Activated CD4-positive, alpha-beta memory T cell treated with anti-CD3 and anti-CD28 coated beads, Interleukin-2, amount 10 ng/mL, durations not matched to agents 7 days and 5 days (primary cell): ENCODE data around the gene CSTF1. TPM values are rescaled to one million over a fixed set of nuclear protein-coding genes. Genes with fewer than 3 reads are reported as not detected.

Experiments used
- CTCF ChIA-PET: fragments of 350-600 bp; sonication (Branson Sonifier 250); formaldehyde crosslinking; loops from one replicate; lab custom pipeline; 2021; ENCODE audit warnings: antibody characterized with exemption, inconsistent platforms; lab: Charles Lee
- POLR2A ChIA-PET: fragments of 350-600 bp; sonication (Branson Sonifier 250); formaldehyde crosslinking; loops from one replicate; lab custom pipeline; 2021; ENCODE audit warnings: antibody characterized with exemption; lab: Charles Lee
- DNase-seq: peaks from one replicate; pipeline ENCODE4 v3.0.0-alpha.2; 2020
- H3K27ac Mint-ChIP-seq: one replicate; pipeline ENCODE4 v1.8.0; 2021; ENCODE audit warnings: mild to moderate bottlenecking, mixed read lengths
- H3K27me3 Mint-ChIP-seq: one replicate; pipeline ENCODE4 v1.8.0; 2021; ENCODE audit warnings: mixed read lengths
- H3K36me3 Mint-ChIP-seq: one replicate; pipeline ENCODE4 v1.8.0; 2021; ENCODE audit warnings: low read depth, mixed read lengths
- H3K4me1 Mint-ChIP-seq: one replicate; pipeline ENCODE4 v1.8.0; 2021; ENCODE audit warnings: mixed read lengths
- H3K4me3 Mint-ChIP-seq: one replicate; pipeline ENCODE4 v1.8.0; 2021; ENCODE audit warnings: mild to moderate bottlenecking, mixed read lengths
- H3K9me3 Mint-ChIP-seq: one replicate; pipeline ENCODE4 v1.8.0; 2021; ENCODE audit warnings: mixed read lengths
- total RNA-seq, 2 experiments: library from RNA; stranded (reverse); gene quantifications; one replicate each; pipeline ENCODE4 v1.2.3, GENCODE V29; 2021

CSTF1 gene
- total RNA-seq, 2 experiments from 2014 or later, result 61.5 to 64.9 TPM

DNA sequence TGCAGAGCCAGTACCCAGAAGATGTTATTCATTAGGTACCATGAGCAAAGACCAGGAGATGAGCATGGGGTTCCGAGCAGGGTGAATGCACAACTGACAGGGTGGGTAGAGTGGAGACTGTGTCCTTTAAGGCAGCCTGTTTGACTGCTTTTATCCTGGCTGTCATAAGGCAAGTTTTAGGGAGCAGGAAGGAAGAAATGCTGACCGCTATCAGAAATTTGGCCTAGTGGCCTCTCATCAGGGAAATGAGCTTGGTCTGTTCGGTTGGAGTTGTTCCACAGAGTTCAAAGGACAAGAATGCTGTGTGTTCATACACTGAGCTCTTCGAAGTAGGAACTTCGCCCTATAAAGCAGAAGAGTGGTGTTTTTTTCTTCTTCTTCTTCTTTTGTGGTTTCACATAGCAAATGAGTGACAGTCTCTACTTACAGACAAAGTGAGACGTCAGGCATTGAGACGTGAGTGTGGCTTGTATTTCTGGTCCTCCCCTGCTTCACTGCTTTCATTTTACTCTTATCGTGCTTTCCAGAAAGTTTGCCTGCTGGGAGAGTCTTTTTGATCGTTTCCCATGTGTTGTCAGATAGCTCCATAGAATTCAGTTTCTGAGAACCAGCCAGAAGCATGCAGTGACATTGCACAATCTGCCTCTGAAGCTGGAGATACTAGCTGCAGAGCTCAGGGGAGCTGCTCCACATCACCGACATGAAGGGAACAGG lies 19.5 kb downstream of the CSTF1 start, which contains the start of gene CASS4:
Gene CASS4 (plus strand): TSS at position 502 of the 714 bp plus-strand sequence. CDS start 199 bp downstream, at position 701.
- ChIA-PET POLR2A (interaction anchor here (0.9 to 3.6 kb wide), 18 partner anchors 10 to 72 kb away, joined by 3 to 58 read pairs (median 6); partner anchors contain the start of genes AURKA, CSTF1 and RTF2), CTCF (interaction anchor here (0.6 to 2.1 kb wide), 7 partner anchors 9 to 57 kb away, joined by 4 to 8 read pairs (median 5); partner anchors contain the start of gene RTF2)
- Mint-ChIP-seq H3K4me3 (peak within 1 kb of the TSS; percentile 79), H3K27me3 (no peaks in the 10 kb centered on the region), H3K27ac (peak within 1 kb of the TSS; percentile 90), H3K4me1 (peaks cover 60% of the 10 kb centered on the region), H3K36me3 (peaks cover 57% of the 10 kb centered on the region), H3K9me3 (no peaks in the 10 kb centered on the region)
- DNase-seq, result peak; percentile 54

GRCh38 chr20:56412473-56412790 lies 20.0 kb downstream of the CSTF1 start:
- Mint-ChIP-seq H3K27ac (peak overlapping the region; percentile 90), H3K4me3 (peak overlapping the region; percentile 79), H3K27me3 (no peaks in the 10 kb centered on the region), H3K36me3 (peaks cover 57% of the 10 kb centered on the region), H3K4me1 (peaks cover 65% of the 10 kb centered on the region), H3K9me3 (no peaks in the 10 kb centered on the region)
- DNase-seq, result no peak
- CTCF ChIA-PET, result interaction anchor here (1.2 to 2.1 kb wide), 7 partner anchors 9 to 55 kb away, joined by 4 to 8 read pairs (median 5); no protein-coding TSS in a partner anchor
- POLR2A ChIA-PET, result interaction anchor here (0.9 to 3.6 kb wide), 20 partner anchors 10 to 72 kb away, joined by 3 to 58 read pairs (median 5); partner anchors contain the start of genes AURKA, CSTF1 and RTF2

DNA sequence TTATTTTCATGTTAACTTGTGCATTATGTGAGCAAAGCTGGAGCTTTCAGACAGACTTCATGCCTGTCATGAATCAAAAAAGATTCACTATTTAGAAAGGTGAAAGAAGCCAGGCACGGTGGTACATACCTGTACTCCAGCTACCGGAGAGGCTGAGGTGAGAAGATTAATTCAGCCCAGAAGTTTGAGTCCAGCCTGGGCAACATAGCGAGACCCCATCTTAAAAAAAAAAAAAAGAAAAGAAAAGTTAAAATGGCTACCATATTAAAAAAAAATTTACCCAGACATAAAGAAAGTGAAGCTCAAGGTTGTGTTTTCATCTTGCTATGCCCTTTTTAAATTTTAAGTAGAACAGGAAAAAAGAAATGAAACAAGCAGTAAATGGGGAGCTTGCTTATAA lies 20.5 kb downstream of the CSTF1 start:
- Mint-ChIP-seq H3K36me3 (peaks cover 58% of the 10 kb centered on the region), H3K27ac (peak overlapping the region; percentile 90), H3K27me3 (no peaks in the 10 kb centered on the region), H3K4me1 (peaks cover 70% of the 10 kb centered on the region), H3K4me3 (peak overlapping the region; percentile 79), H3K9me3 (no peaks in the 10 kb centered on the region)
- ChIA-PET CTCF (interaction anchor here (1.3 to 2.1 kb wide), 6 partner anchors 8 to 27 kb away, joined by 4 to 8 read pairs (median 6); no protein-coding TSS in a partner anchor), POLR2A (interaction anchor here (0.9 to 3.6 kb wide), 15 partner anchors 9 to 71 kb away, joined by 3 to 58 read pairs (median 6); partner anchors contain the start of genes AURKA, CSTF1 and RTF2)
- DNase-seq, result no peak

DNA sequence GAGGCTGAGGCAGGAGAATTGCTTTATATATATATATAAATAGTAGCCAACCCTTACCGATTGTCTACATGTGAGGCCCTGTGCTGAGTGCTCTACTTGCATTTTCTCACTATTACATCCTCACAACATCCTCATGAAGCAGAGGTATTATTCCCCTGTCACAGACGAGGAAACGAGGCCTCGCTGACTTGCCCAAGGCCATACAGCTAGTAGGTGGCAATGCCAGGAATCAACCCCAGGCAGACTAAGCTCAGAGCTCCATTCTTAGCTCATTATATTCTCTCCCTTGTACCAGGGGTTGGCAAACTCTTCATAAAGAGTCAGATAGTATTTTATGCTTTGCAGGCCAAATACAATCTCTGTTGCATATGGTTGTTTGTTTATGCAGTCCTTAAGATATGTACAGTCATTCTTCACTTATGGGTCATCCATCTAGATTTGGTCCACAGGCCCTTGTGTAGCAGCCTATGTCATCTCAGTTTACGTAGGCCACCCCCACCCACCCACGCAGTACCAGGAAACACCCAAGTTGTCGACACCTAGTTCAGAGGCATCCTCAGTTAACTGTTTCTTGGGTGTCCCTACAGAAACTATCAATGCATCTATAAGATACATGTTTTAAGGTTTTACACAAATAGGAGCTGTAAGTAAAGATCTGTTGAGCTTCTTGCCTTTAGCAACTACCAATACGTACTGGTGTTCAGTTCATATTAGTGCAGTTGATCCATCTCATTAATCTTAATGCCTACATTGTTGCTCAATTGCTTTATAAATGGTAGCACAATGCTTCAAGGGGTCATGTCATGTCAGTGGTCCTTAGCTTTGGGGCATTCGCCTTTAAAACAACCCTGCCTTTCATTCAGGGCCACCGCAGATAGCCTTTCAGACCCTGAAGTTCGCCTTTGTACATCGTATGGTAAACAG lies 22.7 kb downstream of the CSTF1 start:
- peaks cover 77% of the 10 kb centered on the region for H3K4me1 Mint-ChIP-seq
- DNase-seq, result peak; percentile 67
- H3K27ac Mint-ChIP-seq, result peak overlapping the region; percentile 84
- H3K4me3 Mint-ChIP-seq, result peak overlapping the region; percentile 79
- no peaks in the 10 kb centered on the region for H3K27me3 Mint-ChIP-seq
- ChIA-PET CTCF (interaction anchor here (0.9 to 1.3 kb wide), 4 partner anchors 17 to 40 kb away, joined by 3 to 5 read pairs (median 3); partner anchors contain the start of gene CSTF1), POLR2A (interaction anchor here (0.9 to 6.2 kb wide), 6 partner anchors 23 to 53 kb away, joined by 3 to 50 read pairs (median 4); partner anchors contain the start of genes AURKA, CSTF1 and RTF2)
- peaks cover 57% of the 10 kb centered on the region for H3K36me3 Mint-ChIP-seq
- no peaks in the 10 kb centered on the region for H3K9me3 Mint-ChIP-seq

DNA sequence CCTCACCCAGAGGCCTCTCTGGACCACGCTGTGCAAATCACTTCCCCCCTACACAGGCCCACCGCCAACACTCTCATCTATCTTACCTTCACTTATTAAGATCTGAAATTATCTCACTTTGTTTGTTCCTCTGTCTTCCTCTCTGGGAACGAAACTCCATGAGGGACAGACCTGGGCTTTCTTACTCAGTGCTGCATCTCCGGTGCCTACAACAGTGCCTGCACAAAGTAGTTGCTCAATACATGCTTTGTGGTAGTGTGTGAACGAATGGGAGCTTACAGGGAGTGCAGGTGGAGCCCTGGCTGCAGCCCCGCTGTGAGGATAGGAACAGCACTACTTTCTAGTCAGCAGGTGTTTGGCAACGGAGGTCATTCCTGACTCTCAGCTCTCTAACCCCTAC lies 25.0 kb downstream of the CSTF1 start:
- Mint-ChIP-seq H3K9me3 (no peaks in the 10 kb centered on the region), H3K4me1 (peaks cover 82% of the 10 kb centered on the region), H3K4me3 (peak overlapping the region; percentile 17), H3K27ac (peak overlapping the region; percentile 84), H3K27me3 (no peaks in the 10 kb centered on the region), H3K36me3 (peaks cover 57% of the 10 kb centered on the region)
- CTCF ChIA-PET, result no interaction called here
- POLR2A ChIA-PET, result interaction anchor here (2.0 to 6.2 kb wide), 5 partner anchors 10 to 46 kb away, joined by 8 to 50 read pairs (median 12); partner anchors contain the start of genes AURKA and CSTF1
- DNase-seq, result no peak

GRCh38 chr20:56417911-56418310 lies 25.5 kb downstream of the CSTF1 start:
- Mint-ChIP-seq H3K36me3 (peaks cover 53% of the 10 kb centered on the region), H3K27me3 (no peaks in the 10 kb centered on the region), H3K4me3 (peak overlapping the region; percentile 53), H3K27ac (peak overlapping the region; percentile 84), H3K4me1 (peaks cover 82% of the 10 kb centered on the region), H3K9me3 (no peaks in the 10 kb centered on the region)
- ChIA-PET CTCF (no interaction called here), POLR2A (interaction anchor here (1.3 to 6.2 kb wide), 7 partner anchors 9 to 51 kb away, joined by 6 to 50 read pairs (median 9); partner anchors contain the start of genes AURKA, CSTF1 and RTF2)
- DNase-seq, result no peak

DNA sequence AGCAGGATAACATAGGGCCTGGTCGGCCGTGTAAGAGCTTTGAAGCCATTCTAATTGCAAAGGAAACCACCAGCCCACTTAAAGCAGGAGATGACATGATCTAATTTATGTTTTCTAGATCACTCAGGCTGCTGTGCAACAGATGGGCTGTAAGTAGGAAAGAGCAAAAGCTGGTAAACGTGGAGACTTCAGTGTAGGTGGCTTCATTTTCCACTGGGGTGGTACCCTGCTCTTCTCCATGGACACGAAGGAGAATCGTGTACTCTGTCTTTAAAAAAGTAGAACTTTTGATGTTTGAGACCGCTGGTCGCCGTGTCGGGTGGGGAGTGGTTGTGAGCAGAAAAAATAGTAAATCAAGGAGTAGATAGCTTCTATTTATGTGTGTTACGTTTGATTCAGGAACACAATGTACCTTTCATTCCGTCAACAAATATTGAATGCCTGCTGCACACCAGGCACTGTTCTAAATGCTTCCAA lies 26.0 kb downstream of the CSTF1 start:
- ChIA-PET POLR2A (interaction anchor here (1.3 to 6.2 kb wide), 7 partner anchors 9 to 51 kb away, joined by 6 to 50 read pairs (median 9); partner anchors contain the start of genes AURKA, CSTF1 and RTF2), CTCF (no interaction called here)
- H3K36me3 Mint-ChIP-seq, result peaks cover 49% of the 10 kb centered on the region
- peak overlapping the region; percentile 53 for H3K4me3 Mint-ChIP-seq
- H3K27ac Mint-ChIP-seq, result peak overlapping the region; percentile 84
- H3K27me3 Mint-ChIP-seq, result no peaks in the 10 kb centered on the region
- DNase-seq, result no peak
- H3K9me3 Mint-ChIP-seq, result no peaks in the 10 kb centered on the region
- H3K4me1 Mint-ChIP-seq, result peaks cover 84% of the 10 kb centered on the region

DNA sequence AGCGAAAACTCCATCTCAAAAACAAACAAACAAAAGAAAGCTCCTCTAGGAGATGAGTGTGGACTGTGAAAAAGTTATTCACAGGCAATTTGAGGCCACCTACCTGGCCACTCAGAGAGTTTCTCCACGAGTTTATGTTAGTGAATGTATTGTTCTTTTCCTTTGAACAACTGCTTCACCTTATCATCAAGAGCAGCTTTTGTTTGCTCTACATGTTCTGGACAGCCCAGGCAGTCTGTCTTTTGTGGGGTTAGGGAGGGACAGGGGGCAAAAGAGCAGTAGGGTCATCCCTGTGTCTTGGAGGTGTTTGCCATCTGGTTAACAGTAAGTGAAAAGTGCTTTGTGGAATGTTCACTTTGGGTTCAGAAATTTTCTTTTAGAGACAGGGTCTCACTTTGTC lies 27.6 kb downstream of the CSTF1 start:
- ChIA-PET POLR2A (interaction anchor here (0.9 to 6.2 kb wide), 4 partner anchors 9 to 28 kb away, joined by 3 to 50 read pairs (median 12); partner anchors contain the start of genes AURKA and CSTF1), CTCF (no interaction called here)
- Mint-ChIP-seq H3K4me3 (no peak overlapping the region), H3K4me1 (peaks cover 77% of the 10 kb centered on the region), H3K9me3 (no peaks in the 10 kb centered on the region), H3K36me3 (peaks cover 43% of the 10 kb centered on the region), H3K27ac (no peak overlapping the region), H3K27me3 (no peaks in the 10 kb centered on the region)
- DNase-seq, result no peak

- no peak for DNase-seq
- Mint-ChIP-seq H3K4me3 (no peak overlapping the region), H3K27me3 (no peaks in the 10 kb centered on the region), H3K9me3 (no peaks in the 10 kb centered on the region), H3K27ac (peak overlapping the region; percentile 31), H3K4me1 (peaks cover 75% of the 10 kb centered on the region), H3K36me3 (peaks cover 46% of the 10 kb centered on the region)
- ChIA-PET CTCF (interaction anchor here (1.1 to 1.2 kb wide), 2 partner anchors 9 to 95 kb away, joined by 3 to 5 read pairs; partner anchors contain the start of gene CASS4), POLR2A (interaction anchor here (0.9 to 3.8 kb wide), 5 partner anchors 8 to 33 kb away, joined by 3 to 28 read pairs (median 5); partner anchors contain the start of genes AURKA, CASS4 and CSTF1)
Measured at GRCh38 chr20:56420940-56421688, 28.7 kb downstream of the CSTF1 start.

GRCh38 chr20:56422076-56422823 lies 29.8 kb downstream of the CSTF1 start:
- Mint-ChIP-seq H3K27me3 (no peaks in the 10 kb centered on the region), H3K4me3 (peak overlapping the region; percentile 8), H3K36me3 (peaks cover 40% of the 10 kb centered on the region), H3K4me1 (peaks cover 68% of the 10 kb centered on the region), H3K27ac (peak overlapping the region; percentile 52), H3K9me3 (no peaks in the 10 kb centered on the region)
- ChIA-PET CTCF (interaction anchor here (1.1 to 1.8 kb wide), 2 partner anchors 9 to 94 kb away, joined by 3 to 6 read pairs; no protein-coding TSS in a partner anchor), POLR2A (interaction anchor here (0.9 to 3.8 kb wide), 7 partner anchors 10 to 47 kb away, joined by 3 to 28 read pairs (median 4); partner anchors contain the start of genes AURKA, CASS4 and CSTF1)
- DNase-seq, result no peak
